OCI-LY3 (cell line): ENCODE measurements around the gene GRM2.

Source experiments
- H2AFZ ChIP-seq: fragments of 200-600, 300-600 bp; shearing (Covaris generic); 2 replicates; pipeline ENCODE4 v1.6.0; 2014; ENCODE audit warnings: antibody characterized with exemption, low read depth, low read length
- H3K27ac ChIP-seq: fragments of 200-600, 300-600 bp; sonication (generic); 2 replicates; pipeline ENCODE4 v1.5.1; 2014; ENCODE audit warnings: mild to moderate bottlenecking, low read length, moderate library complexity, mixed read lengths
- H3K27me3 ChIP-seq: fragments of 200-600, 300-600 bp; sonication (generic); 2 replicates; pipeline ENCODE4 v1.6.1; 2014; ENCODE audit warnings: low read depth, low read length, mixed read lengths
- H3K36me3 ChIP-seq: fragments of 200-600, 300-600 bp; sonication (generic); replicated peaks from 2 replicates; pipeline ENCODE3; 2014; ENCODE audit warnings: low read depth, low read length, mixed read lengths
- H3K4me1 ChIP-seq: fragments of 300-600, 200-600 bp; sonication (generic); 2 replicates; pipeline ENCODE4 v1.6.1; 2014; ENCODE audit warnings: low read length, mixed read lengths
- H3K4me2 ChIP-seq: fragments of 200-600, 300-600 bp; sonication (generic); 2 replicates; pipeline ENCODE4 v1.6.1; 2014; ENCODE audit warnings: low read length, mixed read lengths
- H3K4me3 ChIP-seq: fragments of 300-600, 200-600 bp; sonication (generic); 2 replicates; pipeline ENCODE4 v1.5.1; 2014; ENCODE audit warnings: antibody characterized with exemption, mild to moderate bottlenecking, low read length, moderate library complexity
- H3K79me2 ChIP-seq: fragments of 300-600, 200-600 bp; shearing (Covaris generic); 2 replicates; pipeline ENCODE4 v1.6.1; 2014; ENCODE audit warnings: mild to moderate bottlenecking, low read length, mixed read lengths
- H3K9ac ChIP-seq: fragments of 300-600, 200-600 bp; shearing (Covaris generic); 2 replicates; pipeline ENCODE4 v1.6.0; 2014; ENCODE audit warnings: mild to moderate bottlenecking, low read length, moderate library complexity
- H3K9me3 ChIP-seq: fragments of 200-600, 300-600 bp; shearing (Covaris generic); 2 replicates; pipeline ENCODE4 v1.6.1; 2014; ENCODE audit warnings: low read length, mixed read lengths; ENCODE audit not compliant: insufficient read depth
- H4K20me1 ChIP-seq: fragments of 200-600, 300-600 bp; sonication (generic); 2 replicates; pipeline ENCODE4 v1.6.1; 2016; ENCODE audit warnings: low read length, mixed read lengths; ENCODE audit not compliant: insufficient read depth
- CTCF ChIP-seq: fragments of 200-600, 300-600 bp; sonication (generic); IDR thresholded peaks from 2 replicates; pipeline ENCODE4 v1.5.1; 2014; ENCODE audit warnings: antibody characterized with exemption, low read length, low read depth
- EZH2phosphoT487 ChIP-seq: fragments of 200-600 bp; shearing (Covaris generic); IDR thresholded peaks from 2 replicates; pipeline ENCODE4 v1.6.1; 2018; ENCODE audit warnings: antibody characterized with exemption, mixed run types, low read depth

Gene GRM2

DNA sequence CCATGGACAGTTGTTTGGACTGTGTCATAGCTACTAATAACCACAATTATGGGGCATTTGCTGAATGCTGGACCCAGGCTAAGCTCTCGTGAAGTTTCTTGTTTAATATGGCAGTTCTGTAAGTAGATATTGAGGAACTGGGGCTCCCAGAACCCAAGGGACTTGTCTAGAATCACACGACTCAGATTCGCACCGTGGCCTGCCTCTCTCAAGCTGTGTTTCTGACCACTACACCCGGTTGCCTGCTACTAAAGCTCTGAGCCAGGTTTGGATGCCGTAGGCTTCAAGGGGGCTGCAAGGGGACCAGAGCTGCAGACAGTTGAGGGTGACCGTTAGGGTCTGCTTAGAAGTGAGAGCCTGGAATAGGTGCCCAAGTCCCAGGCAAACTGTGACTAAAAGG is 24.3 kb upstream of the GRM2 start:
- Histone ChIP-seq H3K27me3 (no peaks in the 10 kb centered on the region), H3K4me3 (no peak overlapping the region), H3K79me2 (no peaks in the 10 kb centered on the region; the same call in 1 of the 2 replicates), H3K4me1 (peaks cover 10% of the 10 kb centered on the region), H3K36me3 (peaks cover 38% of the 10 kb centered on the region), H4K20me1 (peaks cover 23% of the 10 kb centered on the region), H3K9me3 (no peaks in the 10 kb centered on the region), H3K27ac (no peak overlapping the region), H3K4me2 (no peak overlapping the region), H2AFZ (no peak overlapping the region), H3K9ac (no peak overlapping the region)
- TF ChIP-seq CTCF (no peak), EZH2phosphoT487 (no peak)

DNA sequence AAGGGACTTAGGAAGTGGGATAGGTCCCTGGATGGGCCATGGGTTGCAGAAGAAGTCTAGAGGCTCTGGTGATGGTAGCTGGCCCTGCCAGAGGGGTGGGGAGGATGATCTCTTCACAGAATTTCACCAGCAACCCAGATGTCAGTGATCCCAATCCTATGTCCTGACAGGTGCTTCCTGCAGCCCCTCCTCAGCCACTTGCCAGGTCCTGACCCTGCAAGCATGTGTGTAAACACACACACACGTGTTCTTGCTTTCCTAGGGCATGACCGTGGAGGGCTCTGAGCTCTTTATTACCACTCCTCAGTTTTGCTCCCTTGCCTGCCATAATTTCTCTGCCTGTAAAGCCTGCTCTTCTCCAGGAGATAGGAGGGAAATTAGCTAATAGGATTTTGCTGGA is 23.3 kb upstream of the GRM2 start:
- no peak overlapping the region for H3K4me3 ChIP-seq
- H3K9ac ChIP-seq, result no peak overlapping the region
- no peak overlapping the region for H3K27ac ChIP-seq
- H3K79me2 ChIP-seq, result no peaks in the 10 kb centered on the region; the same call in 1 of the 2 replicates
- TF ChIP-seq EZH2phosphoT487, result no peak
- no peak for TF ChIP-seq CTCF
- H3K4me1 ChIP-seq, result peaks cover 10% of the 10 kb centered on the region
- H3K27me3 ChIP-seq, result no peaks in the 10 kb centered on the region
- no peaks in the 10 kb centered on the region for H3K9me3 ChIP-seq
- H4K20me1 ChIP-seq, result peaks cover 23% of the 10 kb centered on the region
- H3K36me3 ChIP-seq, result peaks cover 45% of the 10 kb centered on the region
- H2AFZ ChIP-seq, result no peak overlapping the region
- no peak overlapping the region for H3K4me2 ChIP-seq

DNA sequence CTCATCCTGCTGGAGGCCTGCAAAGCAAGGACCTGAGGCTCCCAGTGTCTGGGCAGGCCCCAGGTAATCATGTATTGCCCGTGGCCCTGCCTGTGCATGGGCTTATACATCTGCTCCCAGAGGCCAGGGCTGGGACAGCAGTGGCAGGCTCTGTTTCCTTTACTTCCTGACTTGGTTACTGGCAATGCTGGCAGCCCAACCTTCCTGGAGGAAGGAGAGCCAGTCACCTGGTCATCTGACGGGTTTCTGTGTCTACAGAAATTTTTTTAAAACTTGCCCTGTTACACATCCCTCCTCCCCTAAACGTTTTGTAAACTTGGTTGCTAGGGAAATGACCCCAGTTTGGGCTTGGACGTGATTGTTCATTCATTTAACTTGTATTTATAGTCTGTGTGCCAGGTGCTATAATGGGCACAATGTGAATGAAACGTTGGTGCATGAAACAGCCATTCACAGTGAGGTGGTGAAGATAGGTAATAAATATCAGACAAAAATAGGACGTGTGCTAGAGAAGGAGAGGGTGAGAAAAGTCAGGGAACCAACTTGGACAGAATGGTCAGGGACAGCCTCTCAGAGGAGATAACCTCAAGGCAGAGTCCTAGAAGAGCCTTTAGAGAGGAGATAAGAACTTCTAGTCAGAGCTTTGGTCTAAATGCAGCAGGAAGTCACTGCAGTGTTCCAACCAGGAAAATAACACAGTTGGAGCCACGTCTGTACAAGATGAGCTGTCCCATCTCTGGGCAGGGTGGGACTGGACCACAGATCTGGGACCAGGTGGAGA is 21.7 kb upstream of the GRM2 start:
- H3K4me1 ChIP-seq, result peaks cover 10% of the 10 kb centered on the region
- H3K4me2 ChIP-seq, result no peak overlapping the region
- no peaks in the 10 kb centered on the region for H3K9me3 ChIP-seq
- H3K9ac ChIP-seq, result no peak overlapping the region
- no peaks in the 10 kb centered on the region; the same call in 1 of the 2 replicates for H3K79me2 ChIP-seq
- no peak overlapping the region for H3K27ac ChIP-seq
- H4K20me1 ChIP-seq, result peaks cover 18% of the 10 kb centered on the region
- peaks cover 52% of the 10 kb centered on the region for H3K36me3 ChIP-seq
- TF ChIP-seq EZH2phosphoT487 (no peak), CTCF (no peak)
- H3K27me3 ChIP-seq, result no peaks in the 10 kb centered on the region
- H3K4me3 ChIP-seq, result no peak overlapping the region
- no peak overlapping the region for H2AFZ ChIP-seq

- H3K9me3 ChIP-seq, result no peaks in the 10 kb centered on the region
- H4K20me1 ChIP-seq, result peaks cover 9% of the 10 kb centered on the region
- peaks cover 52% of the 10 kb centered on the region for H3K36me3 ChIP-seq
- H3K27ac ChIP-seq, result no peak overlapping the region
- no peak overlapping the region for H2AFZ ChIP-seq
- H3K27me3 ChIP-seq, result no peaks in the 10 kb centered on the region
- no peak overlapping the region for H3K4me2 ChIP-seq
- H3K4me1 ChIP-seq, result peaks cover 10% of the 10 kb centered on the region
- TF ChIP-seq CTCF (no peak), EZH2phosphoT487 (no peak)
- no peak overlapping the region for H3K9ac ChIP-seq
- H3K4me3 ChIP-seq, result no peak overlapping the region
- H3K79me2 ChIP-seq, result no peaks in the 10 kb centered on the region; the same call in 1 of the 2 replicates
Measured at GRCh38 chr3:51686056-51686455, 20.8 kb upstream of the GRM2 start.
